Measurements from ENCODE around the gene MEX3D.

MEX3D gene

DNA sequence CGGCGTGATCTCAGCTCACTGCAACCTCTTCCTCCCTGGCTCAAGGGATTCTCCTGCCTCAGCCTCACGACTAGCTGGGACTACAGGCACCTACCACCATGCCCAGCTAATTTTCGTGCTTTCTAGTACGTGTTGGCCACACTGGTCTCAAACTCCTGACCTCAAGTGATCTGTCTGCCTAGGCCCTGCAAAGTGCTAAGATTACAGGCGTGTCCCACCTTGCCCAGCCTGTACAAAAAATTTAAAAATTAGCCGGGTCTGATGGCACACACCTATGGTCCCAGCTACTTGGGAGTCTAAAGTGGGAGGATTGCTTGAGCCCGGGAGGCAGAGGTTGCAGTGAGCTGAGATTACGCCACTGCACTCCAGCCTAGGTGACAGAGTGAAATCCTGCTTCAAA lies 4.7 kb upstream of the MEX3D start:
- no peak overlapping the region for H3K4me3 ChIP-seq (ENCODE audit: low read depth, low read length)
- TF ChIP-seq, protein P1, sequence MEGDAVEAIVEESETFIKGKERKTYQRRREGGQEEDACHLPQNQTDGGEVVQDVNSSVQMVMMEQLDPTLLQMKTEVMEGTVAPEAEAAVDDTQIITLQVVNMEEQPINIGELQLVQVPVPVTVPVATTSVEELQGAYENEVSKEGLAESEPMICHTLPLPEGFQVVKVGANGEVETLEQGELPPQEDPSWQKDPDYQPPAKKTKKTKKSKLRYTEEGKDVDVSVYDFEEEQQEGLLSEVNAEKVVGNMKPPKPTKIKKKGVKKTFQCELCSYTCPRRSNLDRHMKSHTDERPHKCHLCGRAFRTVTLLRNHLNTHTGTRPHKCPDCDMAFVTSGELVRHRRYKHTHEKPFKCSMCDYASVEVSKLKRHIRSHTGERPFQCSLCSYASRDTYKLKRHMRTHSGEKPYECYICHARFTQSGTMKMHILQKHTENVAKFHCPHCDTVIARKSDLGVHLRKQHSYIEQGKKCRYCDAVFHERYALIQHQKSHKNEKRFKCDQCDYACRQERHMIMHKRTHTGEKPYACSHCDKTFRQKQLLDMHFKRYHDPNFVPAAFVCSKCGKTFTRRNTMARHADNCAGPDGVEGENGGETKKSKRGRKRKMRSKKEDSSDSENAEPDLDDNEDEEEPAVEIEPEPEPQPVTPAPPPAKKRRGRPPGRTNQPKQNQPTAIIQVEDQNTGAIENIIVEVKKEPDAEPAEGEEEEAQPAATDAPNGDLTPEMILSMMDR (IDR thresholded peaks at IDR 0.05; ENCODE audit: control insufficient read depth, extremely low read depth, insufficient read depth) = no peak
- no peak for DNase-seq (ENCODE audit: low read depth)

GRCh38 chr19:1571358-1571757 lies 3.2 kb upstream of the MEX3D start:
- DNase-seq (ENCODE audit: low read depth) = no peak
- H3K4me3 ChIP-seq (ENCODE audit: low read depth, low read length) = no peak overlapping the region
- TF ChIP-seq, protein P1 (IDR thresholded peaks at IDR 0.05; ENCODE audit: control insufficient read depth, extremely low read depth, insufficient read depth) = no peak

- no peak for DNase-seq (ENCODE audit: low read depth)
- H3K4me3 ChIP-seq (ENCODE audit: low read depth, low read length) = no peak overlapping the region
- TF ChIP-seq, protein P1 (IDR thresholded peaks at IDR 0.05; ENCODE audit: control insufficient read depth, extremely low read depth, insufficient read depth) = no peak
Observed at GRCh38 chr19:1570836-1571235, 2.7 kb upstream of the MEX3D start.

- TF ChIP-seq, protein P1 (IDR thresholded peaks at IDR 0.05; ENCODE audit: control insufficient read depth, extremely low read depth, insufficient read depth) = no peak
- H3K4me3 ChIP-seq (ENCODE audit: low read depth, low read length) = no peak overlapping the region
- no peak for DNase-seq (ENCODE audit: low read depth)
Observed at GRCh38 chr19:1569997-1570396, 1.9 kb upstream of the MEX3D start.

- no peak for DNase-seq (ENCODE audit: low read depth)
- TF ChIP-seq, protein P1 (IDR thresholded peaks at IDR 0.05; ENCODE audit: control insufficient read depth, extremely low read depth, insufficient read depth) = no peak
- no peak overlapping the region for H3K4me3 ChIP-seq (ENCODE audit: low read depth, low read length)
Observed at GRCh38 chr19:1567848-1568227, 287 bp downstream of the MEX3D start.

DNA sequence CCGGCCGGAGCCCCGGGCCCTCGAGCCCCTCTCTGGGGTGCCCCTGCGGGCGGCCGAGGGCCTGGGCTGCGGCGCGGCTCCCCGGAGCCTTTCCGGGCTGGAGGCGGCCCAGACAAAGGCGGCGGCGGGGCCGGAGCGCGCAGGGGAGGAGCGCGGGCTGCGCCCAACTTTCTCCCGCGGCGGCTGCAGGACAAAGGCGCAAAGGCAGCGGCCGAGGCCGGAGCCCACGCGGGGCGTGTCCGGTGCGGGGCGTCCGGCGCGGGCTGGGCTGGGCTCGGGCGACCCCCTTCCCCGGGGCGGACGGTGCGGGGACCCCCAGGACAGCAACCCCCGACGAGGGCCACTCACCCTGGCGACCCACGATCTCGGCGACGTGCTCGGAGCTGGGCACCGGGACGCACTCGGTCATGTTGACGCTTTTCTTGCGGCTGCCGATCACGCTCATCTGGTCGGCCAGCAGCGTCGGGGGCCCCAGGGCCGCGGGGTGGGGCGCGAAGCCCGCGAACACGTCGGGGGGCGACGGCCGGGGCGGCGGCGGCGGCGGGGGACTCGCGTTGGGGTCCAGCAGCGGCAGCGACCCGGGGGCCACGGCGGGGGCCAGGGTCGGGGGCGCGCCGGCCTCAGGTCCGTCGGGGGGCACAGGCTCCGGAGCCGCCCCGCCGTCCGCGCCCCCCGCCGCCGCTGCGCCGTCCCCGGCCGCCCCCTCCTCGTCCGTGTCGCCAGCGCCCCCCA lies 843 bp downstream of the MEX3D start:
- peak overlapping the region; percentile 65 for H3K4me3 ChIP-seq (ENCODE audit: low read depth, low read length)
- TF ChIP-seq, protein P1 (IDR thresholded peaks at IDR 0.05; ENCODE audit: control insufficient read depth, extremely low read depth, insufficient read depth) = no peak
- no peak for DNase-seq (ENCODE audit: low read depth)
